Hematopoietic multipotent progenitor cell treated with erythropoietin and hydrocortisone succinate and interleukin-3 and kit ligand, for 17 days (in vitro differentiated cells): ENCODE data around the gene ZXDC.

Source experiments
- DNase-seq: peaks from one replicate; pipeline ENCODE4 v3.0.0-alpha.2; 2015; ENCODE audit warnings: low spot score

ZXDC gene, protein sequence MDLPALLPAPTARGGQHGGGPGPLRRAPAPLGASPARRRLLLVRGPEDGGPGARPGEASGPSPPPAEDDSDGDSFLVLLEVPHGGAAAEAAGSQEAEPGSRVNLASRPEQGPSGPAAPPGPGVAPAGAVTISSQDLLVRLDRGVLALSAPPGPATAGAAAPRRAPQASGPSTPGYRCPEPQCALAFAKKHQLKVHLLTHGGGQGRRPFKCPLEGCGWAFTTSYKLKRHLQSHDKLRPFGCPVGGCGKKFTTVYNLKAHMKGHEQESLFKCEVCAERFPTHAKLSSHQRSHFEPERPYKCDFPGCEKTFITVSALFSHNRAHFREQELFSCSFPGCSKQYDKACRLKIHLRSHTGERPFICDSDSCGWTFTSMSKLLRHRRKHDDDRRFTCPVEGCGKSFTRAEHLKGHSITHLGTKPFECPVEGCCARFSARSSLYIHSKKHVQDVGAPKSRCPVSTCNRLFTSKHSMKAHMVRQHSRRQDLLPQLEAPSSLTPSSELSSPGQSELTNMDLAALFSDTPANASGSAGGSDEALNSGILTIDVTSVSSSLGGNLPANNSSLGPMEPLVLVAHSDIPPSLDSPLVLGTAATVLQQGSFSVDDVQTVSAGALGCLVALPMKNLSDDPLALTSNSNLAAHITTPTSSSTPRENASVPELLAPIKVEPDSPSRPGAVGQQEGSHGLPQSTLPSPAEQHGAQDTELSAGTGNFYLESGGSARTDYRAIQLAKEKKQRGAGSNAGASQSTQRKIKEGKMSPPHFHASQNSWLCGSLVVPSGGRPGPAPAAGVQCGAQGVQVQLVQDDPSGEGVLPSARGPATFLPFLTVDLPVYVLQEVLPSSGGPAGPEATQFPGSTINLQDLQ

DNA sequence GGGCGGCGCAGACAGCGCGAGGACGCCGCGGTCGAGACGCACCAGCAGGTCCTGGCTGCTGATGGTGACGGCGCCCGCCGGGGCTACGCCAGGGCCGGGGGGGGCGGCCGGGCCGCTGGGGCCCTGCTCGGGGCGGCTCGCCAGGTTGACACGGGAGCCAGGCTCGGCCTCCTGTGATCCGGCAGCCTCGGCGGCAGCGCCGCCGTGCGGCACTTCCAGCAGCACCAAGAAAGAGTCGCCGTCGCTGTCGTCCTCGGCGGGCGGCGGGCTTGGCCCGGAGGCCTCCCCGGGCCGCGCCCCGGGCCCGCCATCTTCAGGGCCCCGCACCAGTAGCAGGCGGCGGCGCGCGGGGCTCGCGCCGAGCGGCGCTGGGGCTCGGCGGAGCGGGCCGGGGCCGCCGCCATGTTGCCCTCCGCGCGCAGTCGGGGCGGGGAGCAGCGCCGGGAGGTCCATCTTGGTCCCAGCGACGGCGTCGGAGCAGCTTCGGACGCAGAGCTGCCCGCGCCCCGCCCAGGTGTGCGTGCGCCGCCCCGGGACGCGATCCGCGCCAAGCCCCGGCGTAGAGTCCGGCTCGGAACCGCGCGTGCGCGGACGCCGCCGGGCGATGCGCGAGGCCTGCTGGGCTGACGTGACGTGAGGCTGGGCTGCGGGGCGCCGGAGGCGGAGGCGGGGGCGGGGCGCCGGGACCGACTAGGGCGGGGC lies at the start of gene ZXDC:
TSS of gene ZXDC (minus strand) at position 479 of the 702 bp plus-strand sequence. CDS start at position 453, 26 bp downstream.
- DNase-seq: peak; percentile 96

- no peak for DNase-seq
These were observed 49.6 kb upstream of the ZXDC start for GRCh38 chr3:126525091-126525852.

GRCh38 chr3:126524429-126524988 lies 48.8 kb upstream of the ZXDC start:
- no peak for DNase-seq

GRCh38 chr3:126523745-126524428 lies 48.2 kb upstream of the ZXDC start, which contains the start of gene CHST13:
TSS of gene CHST13 (plus strand) at chr3:126524155. CDS start at chr3:126524333, 178 bp downstream.
- DNase-seq: no peak

GRCh38 chr3:126522363-126522788 lies 46.7 kb upstream of the ZXDC start:
- peak; percentile 66 for DNase-seq

DNA sequence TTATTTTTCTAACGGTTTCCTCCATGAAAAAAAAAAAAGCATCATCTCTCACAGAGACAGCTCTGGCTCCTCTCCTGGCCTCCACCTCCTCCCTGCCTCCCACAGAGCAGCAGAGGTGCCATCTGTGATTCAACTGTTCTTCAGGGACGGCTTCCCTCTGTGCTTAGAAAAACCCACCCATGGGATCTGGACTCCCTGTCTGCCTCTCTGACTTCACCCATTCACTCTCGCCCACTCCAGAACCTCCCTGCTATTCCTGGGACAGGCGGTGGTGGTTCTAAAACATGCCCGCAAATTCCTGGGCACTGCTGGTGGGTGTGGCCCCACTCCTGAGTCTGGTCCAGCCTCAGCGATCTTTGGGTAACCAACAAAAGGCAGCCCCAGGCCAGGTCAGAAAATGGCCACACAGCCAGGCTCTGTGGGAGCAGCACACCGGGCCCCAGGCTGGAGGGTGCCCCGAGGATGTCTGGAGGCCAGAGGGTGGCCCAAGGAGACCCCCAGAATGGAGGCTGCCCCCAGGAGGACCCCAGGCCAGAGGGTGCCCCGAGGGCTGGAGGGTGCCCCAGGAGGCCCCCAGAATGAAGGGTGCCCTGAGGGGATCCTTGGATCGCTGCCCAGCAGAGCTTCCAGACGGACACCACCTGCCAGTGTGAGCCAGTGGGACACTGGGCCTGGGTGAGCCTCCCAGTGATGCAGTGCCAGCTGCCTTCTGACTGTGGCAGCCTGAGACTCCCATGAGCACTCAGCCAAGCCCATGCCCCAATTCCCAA lies 45.6 kb upstream of the ZXDC start:
- no peak for DNase-seq

- no peak for DNase-seq
These were observed 44.1 kb upstream of the ZXDC start for GRCh38 chr3:126519506-126520455.

GRCh38 chr3:126518779-126519177 lies 43.1 kb upstream of the ZXDC start:
- no peak for DNase-seq

DNA sequence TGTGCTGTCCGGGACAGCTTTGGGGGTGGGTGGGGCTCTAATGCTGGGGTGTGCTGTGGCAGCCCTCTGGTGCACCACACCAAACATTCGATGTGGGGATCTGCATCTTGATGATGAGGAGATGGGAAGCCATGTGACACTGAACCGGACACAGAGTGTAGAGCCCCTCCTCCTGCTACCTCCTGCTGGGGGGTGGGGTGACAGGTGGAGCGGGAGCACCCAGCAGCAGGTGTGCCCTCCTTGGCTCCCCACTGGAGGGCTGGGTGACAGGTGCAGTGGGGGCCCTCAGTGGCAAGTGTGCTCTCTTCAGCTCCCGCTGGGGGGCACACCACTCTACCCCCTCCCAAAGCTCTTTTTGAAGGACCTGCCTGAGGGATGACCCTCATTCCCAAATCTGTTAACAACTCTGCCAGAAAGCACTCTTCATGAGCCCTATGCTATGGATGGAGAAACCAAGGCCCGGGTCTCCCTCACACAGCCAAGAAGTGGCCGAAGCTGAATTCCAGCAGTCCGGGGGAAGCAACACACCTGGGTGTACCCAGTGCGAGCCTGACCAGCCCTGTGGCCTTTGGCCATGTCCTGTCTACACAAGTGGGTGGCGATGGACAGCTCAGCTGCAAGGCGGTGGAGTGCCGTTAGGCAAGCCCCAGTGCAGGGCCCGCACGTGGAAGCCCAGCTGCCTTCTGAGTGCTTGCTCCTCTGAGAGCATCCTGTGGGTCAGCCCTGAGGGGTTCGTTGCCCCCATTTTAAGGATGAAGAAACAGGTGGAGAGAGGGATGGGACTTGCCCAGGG lies 42.5 kb upstream of the ZXDC start:
- DNase-seq: no peak

GRCh38 chr3:126517291-126517951 lies 41.7 kb upstream of the ZXDC start, which contains the start of gene UROC1:
TSS of gene UROC1 (minus strand) at chr3:126517773. CDS start at chr3:126517719, 54 bp downstream.
- DNase-seq: no peak

GRCh38 chr3:126516936-126517290 lies 41.2 kb upstream of the ZXDC start:
- DNase-seq: no peak

GRCh38 chr3:126516152-126516935 lies 40.7 kb upstream of the ZXDC start:
- no peak for DNase-seq

DNA sequence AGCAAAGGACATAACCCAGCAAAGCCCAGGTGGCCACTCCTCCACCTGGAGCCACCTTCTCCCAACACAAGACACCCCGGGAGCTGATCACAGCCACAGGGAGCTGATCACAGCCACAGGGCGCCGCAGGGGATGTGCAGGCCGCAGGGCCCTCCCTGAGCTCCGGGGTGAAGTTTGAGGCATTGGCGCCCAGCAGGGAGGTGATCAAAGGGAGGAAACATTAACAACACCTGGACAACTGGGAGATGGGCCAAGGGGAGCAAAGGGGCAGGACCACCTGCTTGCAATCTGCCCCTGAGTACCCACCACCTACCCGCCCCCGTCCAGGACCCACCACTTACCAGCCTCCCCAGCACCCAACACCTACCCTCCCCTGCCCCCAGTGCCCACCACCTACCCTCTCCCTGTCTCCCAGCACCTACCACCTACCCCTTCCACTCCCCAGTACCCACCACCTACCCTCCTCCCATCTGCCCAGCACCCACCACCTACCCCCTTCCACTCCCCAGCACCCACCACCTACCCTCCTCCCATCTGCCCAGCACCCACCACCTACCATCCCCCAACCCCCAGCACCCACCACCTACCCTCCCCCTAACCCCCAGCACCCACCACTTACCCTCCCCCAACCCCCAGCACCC lies 39.5 kb upstream of the ZXDC start:
- no peak for DNase-seq

DNA sequence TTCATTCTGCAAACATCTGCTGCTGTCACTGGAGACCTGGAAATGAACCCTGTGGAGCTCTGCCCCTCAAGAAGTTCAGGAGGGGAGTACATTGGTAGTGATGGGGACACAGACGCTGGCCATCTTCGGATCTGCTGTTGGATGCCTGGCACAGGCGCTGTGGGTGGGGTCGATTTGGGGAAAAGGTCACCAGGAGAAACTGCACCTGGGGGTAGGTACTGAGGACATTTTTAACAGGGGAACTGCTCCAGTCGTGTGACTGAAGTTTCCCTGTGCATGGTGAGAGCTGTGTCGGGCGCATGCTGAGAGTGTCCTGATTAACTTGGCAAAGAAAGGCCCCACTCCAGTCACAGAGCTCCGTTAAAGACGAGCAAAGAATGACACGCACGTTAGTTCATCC lies 38.5 kb upstream of the ZXDC start:
- DNase-seq: no peak

GRCh38 chr3:126512916-126513650 lies 37.4 kb upstream of the ZXDC start:
- DNase-seq: no peak
